Prostate gland (tissue), 2 donors: ENCODE results near the gene DTNB.

Experiments used
- CTCF ChIP-seq, 4 experiments: fragments of 200-600 bp in 2 of 4; fragments of 450-650 bp in 2 of 4; sonication (generic) in 2 of 4; IDR thresholded peaks; 1 replicate in 3 of 4; 2 replicates in 1 of 4; pipeline ENCODE4 v1.5.1; 2016 to 2019; ENCODE audit warnings: antibody characterized with exemption in 4 of 4, mild to moderate bottlenecking in 2 of 4, moderate library complexity in 2 of 4
- POLR2A ChIP-seq: fragments of 450-650 bp; IDR thresholded peaks from one replicate; pipeline ENCODE4 v1.6.1; 2016; ENCODE audit warnings: antibody characterized with exemption, mild to moderate bottlenecking

GRCh38 chr2:25619185-25619584 is 54.2 kb downstream of the DTNB start:
- TF ChIP-seq CTCF (IDR thresholded peaks at IDR 0.05): no peak
- no peak for TF ChIP-seq POLR2A
